Progenitor cell of endocrine pancreas (in vitro differentiated cells): ENCODE measurements around the gene ARHGAP25. TPM values are rescaled to one million over a fixed set of nuclear protein-coding genes. Genes with fewer than 3 reads are reported as not detected.

Experiments
- DNase-seq: peaks from one replicate; pipeline ENCODE4 v3.0.0; 2021; ENCODE audit warnings: low spot score; ENCODE audit not compliant: unreplicated experiment
- H3K27ac Mint-ChIP-seq: 2 replicates; pipeline ENCODE4 v1.8.0; 2021; ENCODE audit warnings: mild to moderate bottlenecking, moderate library complexity, mixed read lengths
- H3K27me3 Mint-ChIP-seq: 2 replicates; pipeline ENCODE4 v1.8.0; 2021; ENCODE audit warnings: mixed read lengths
- H3K36me3 Mint-ChIP-seq: 2 replicates; pipeline ENCODE4 v1.8.0; 2022; ENCODE audit warnings: mixed read lengths; ENCODE audit not compliant: insufficient read depth
- H3K4me1 Mint-ChIP-seq: 2 replicates; pipeline ENCODE4 v1.8.0; 2021; ENCODE audit warnings: low read depth, mixed read lengths
- H3K4me3 Mint-ChIP-seq: 2 replicates; pipeline ENCODE4 v1.8.0; 2021; ENCODE audit warnings: low read depth, mild to moderate bottlenecking, moderate library complexity, mixed read lengths
- H3K9me3 Mint-ChIP-seq: 2 replicates; pipeline ENCODE4 v1.8.0; 2021; ENCODE audit warnings: low read depth, mixed read lengths
- CTCF ChIP-seq: fragments of 200-600 bp; sonication (generic); IDR thresholded peaks from one replicate; pipeline ENCODE4 v1.5.0; 2021; ENCODE audit warnings: antibody characterized with exemption, mild to moderate bottlenecking; ENCODE audit not compliant: unreplicated experiment
- total RNA-seq: library from RNA; stranded (reverse); gene quantifications from 2 replicates; pipeline ENCODE4 v1.2.1, GENCODE V29; 2021

The ARHGAP25 gene
- total RNA-seq, 1 donor from 2014 or later, result 1.3 TPM

- peaks cover 1% of the 10 kb centered on the region for H3K36me3 Mint-ChIP-seq
- no peak for TF ChIP-seq CTCF
- H3K9me3 Mint-ChIP-seq, result peaks cover 5% of the 10 kb centered on the region
- DNase-seq, result no peak
- no peaks in the 10 kb centered on the region for H3K4me1 Mint-ChIP-seq
- no peak overlapping the region for H3K27ac Mint-ChIP-seq
- H3K4me3 Mint-ChIP-seq, result no peak overlapping the region
- H3K27me3 Mint-ChIP-seq, result peaks cover 15% of the 10 kb centered on the region
These were observed 55.0 kb downstream of the ARHGAP25 start for GRCh38 chr2:68789603-68790002.

- Mint-ChIP-seq H3K36me3 (peaks cover 1% of the 10 kb centered on the region), H3K27me3 (peaks cover 21% of the 10 kb centered on the region), H3K4me1 (no peaks in the 10 kb centered on the region), H3K4me3 (no peak overlapping the region), H3K27ac (no peak overlapping the region), H3K9me3 (peaks cover 5% of the 10 kb centered on the region)
- TF ChIP-seq CTCF, result no peak
- no peak for DNase-seq
These were observed 56.0 kb downstream of the ARHGAP25 start for GRCh38 chr2:68790600-68790999.

- no peak overlapping the region for H3K27ac Mint-ChIP-seq
- no peaks in the 10 kb centered on the region for H3K4me1 Mint-ChIP-seq
- peaks cover 1% of the 10 kb centered on the region for H3K36me3 Mint-ChIP-seq
- TF ChIP-seq CTCF, result no peak
- H3K4me3 Mint-ChIP-seq, result no peak overlapping the region
- peaks cover 5% of the 10 kb centered on the region for H3K9me3 Mint-ChIP-seq
- H3K27me3 Mint-ChIP-seq, result peaks cover 21% of the 10 kb centered on the region
- DNase-seq, result no peak
These were observed 57.3 kb downstream of the ARHGAP25 start for GRCh38 chr2:68791914-68792313.

GRCh38 chr2:68792751-68793150 lies 58.1 kb downstream of the ARHGAP25 start:
- TF ChIP-seq CTCF, result no peak
- DNase-seq, result no peak
- Mint-ChIP-seq H3K4me3 (no peak overlapping the region), H3K36me3 (peaks cover 1% of the 10 kb centered on the region), H3K27ac (no peak overlapping the region), H3K9me3 (peaks cover 5% of the 10 kb centered on the region), H3K27me3 (peaks cover 18% of the 10 kb centered on the region), H3K4me1 (no peaks in the 10 kb centered on the region)

- Mint-ChIP-seq H3K27me3 (peaks cover 9% of the 10 kb centered on the region), H3K9me3 (peaks cover 5% of the 10 kb centered on the region), H3K4me3 (no peak overlapping the region), H3K27ac (no peak overlapping the region), H3K36me3 (peaks cover 1% of the 10 kb centered on the region), H3K4me1 (no peaks in the 10 kb centered on the region)
- TF ChIP-seq CTCF, result no peak
- no peak for DNase-seq
These were observed 61.8 kb downstream of the ARHGAP25 start for GRCh38 chr2:68796295-68796905.
